Skeletal muscle tissue (tissue), 4 donors: ENCODE data around the gene CPAMD8. TPM values are rescaled to one million over a fixed set of nuclear protein-coding genes. Genes with fewer than 3 reads are reported as not detected.

Experiments
- H3K27ac ChIP-seq: one replicate; pipeline ENCODE4 v1.7.0; 2013; ENCODE audit warnings: mild to moderate bottlenecking, low read depth, low read length, inconsistent platforms
- H3K27me3 ChIP-seq, 3 donors: one replicate each; pipeline ENCODE4 v1.7.0; 2013; ENCODE audit warnings: low read length in 3 of 3; ENCODE audit not compliant: control insufficient read depth in 3 of 3, insufficient read depth in 3 of 3
- H3K36me3 ChIP-seq, 3 donors: one replicate each; pipeline ENCODE4 v1.7.0; 2013; ENCODE audit warnings: low read length in 3 of 3; ENCODE audit not compliant: control insufficient read depth in 3 of 3, insufficient read depth in 3 of 3
- H3K4me1 ChIP-seq, 3 donors: one replicate each; pipeline ENCODE4 v1.7.0; 2013; ENCODE audit warnings: low read length in 3 of 3, mild to moderate bottlenecking in 3 of 3; ENCODE audit not compliant: control insufficient read depth in 3 of 3, insufficient read depth in 3 of 3
- H3K4me3 ChIP-seq, 3 donors: one replicate each; pipeline ENCODE4 v1.7.0; 2013; ENCODE audit warnings: low read length in 3 of 3
- H3K9ac ChIP-seq, 3 donors: one replicate each; pipeline ENCODE4 v1.7.0; 2013; ENCODE audit warnings: low read length in 3 of 3, mild to moderate bottlenecking in 3 of 3, moderate library complexity in 2 of 3, low read depth in 1 of 3
- H3K9me3 ChIP-seq, 3 donors: one replicate each; pipeline ENCODE4 v1.7.0; 2013; ENCODE audit warnings: low read length in 3 of 3; ENCODE audit not compliant: control insufficient read depth in 3 of 3
- total RNA-seq: library from RNA; depleted of rRNA; stranded (reverse); fragments of >200 nt; gene quantifications from one replicate; pipeline ENCODE4 v1.2.3, GENCODE V29; 2014
- donor health status: Osteomylitis.

Gene CPAMD8
- total RNA-seq, 1 donor from 2014 or later: 3.7 TPM

- H3K4me3 ChIP-seq: no peak overlapping the region
- no peaks in the 10 kb centered on the region for H3K4me1 ChIP-seq
- H3K9ac ChIP-seq: no peak overlapping the region
- H3K27me3 ChIP-seq: peaks cover 0 to 3% (median 3%) of the 10 kb centered on the region in 3 donors
- H3K36me3 ChIP-seq: no peaks in the 10 kb centered on the region
- H3K9me3 ChIP-seq: peaks cover 10 to 15% (median 11%) of the 10 kb centered on the region in 3 donors
- no peak overlapping the region for H3K27ac ChIP-seq
Observed at GRCh38 chr19:16930753-16931152, 95.9 kb downstream of the CPAMD8 start.

- Histone ChIP-seq H3K4me3 (no peak overlapping the region), H3K4me1 (no peaks in the 10 kb centered on the region), H3K36me3 (no peaks in the 10 kb centered on the region), H3K27ac (no peak overlapping the region), H3K9ac (no peak overlapping the region), H3K9me3 (peaks cover 4 to 10% (median 9%) of the 10 kb centered on the region in 3 donors), H3K27me3 (peaks cover 0 to 3% (median 3%) of the 10 kb centered on the region in 3 donors)
Observed at GRCh38 chr19:16928916-16929315, 97.7 kb downstream of the CPAMD8 start.

GRCh38 chr19:16928351-16928750 is 98.3 kb downstream of the CPAMD8 start:
- no peak overlapping the region for H3K4me3 ChIP-seq

GRCh38 chr19:16927883-16928282 is 98.7 kb downstream of the CPAMD8 start:
- Histone ChIP-seq H3K9ac (no peak overlapping the region), H3K36me3 (no peaks in the 10 kb centered on the region), H3K27me3 (peaks cover 0 to 3% (median 3%) of the 10 kb centered on the region in 3 donors), H3K4me1 (no peaks in the 10 kb centered on the region), H3K27ac (no peak overlapping the region), H3K9me3 (peaks cover 0 to 9% (median 7%) of the 10 kb centered on the region in 3 donors), H3K4me3 (no peak overlapping the region)

More at GRCh38 chr19:16928351-16928750, 98.3 kb downstream of the CPAMD8 start:
- Histone ChIP-seq H3K27me3 (peaks cover 0 to 3% (median 3%) of the 10 kb centered on the region in 3 donors), H3K4me1 (no peaks in the 10 kb centered on the region), H3K9ac (no peak overlapping the region), H3K9me3 (peaks cover 0 to 9% (median 7%) of the 10 kb centered on the region in 3 donors), H3K27ac (no peak overlapping the region), H3K36me3 (no peaks in the 10 kb centered on the region)

GRCh38 chr19:16922949-16923348 is 103.7 kb downstream of the CPAMD8 start:
- Histone ChIP-seq H3K4me3 (no peak overlapping the region), H3K4me1 (no peaks in the 10 kb centered on the region), H3K9ac (no peak overlapping the region), H3K9me3 (peaks cover 4 to 7% (median 7%) of the 10 kb centered on the region in 3 donors), H3K27ac (no peak overlapping the region), H3K27me3 (peaks cover 0 to 4% (median 3%) of the 10 kb centered on the region in 3 donors), H3K36me3 (no peaks in the 10 kb centered on the region)

GRCh38 chr19:16922592-16922934 is 104.0 kb downstream of the CPAMD8 start:
- Histone ChIP-seq H3K27ac (no peak overlapping the region), H3K9ac (no peak overlapping the region), H3K36me3 (no peaks in the 10 kb centered on the region), H3K4me3 (no peak overlapping the region), H3K9me3 (peaks cover 4 to 7% (median 7%) of the 10 kb centered on the region in 3 donors), H3K4me1 (no peaks in the 10 kb centered on the region), H3K27me3 (peaks cover 0 to 4% (median 3%) of the 10 kb centered on the region in 3 donors)

- Histone ChIP-seq H3K27ac (no peak overlapping the region), H3K36me3 (no peaks in the 10 kb centered on the region), H3K9me3 (peaks cover 4 to 7% (median 5%) of the 10 kb centered on the region in 3 donors), H3K4me1 (no peaks in the 10 kb centered on the region), H3K9ac (no peak overlapping the region), H3K27me3 (peaks cover 0 to 4% (median 3%) of the 10 kb centered on the region in 3 donors), H3K4me3 (no peak overlapping the region)
Observed at GRCh38 chr19:16921766-16922591, 104.6 kb downstream of the CPAMD8 start.

- no peak overlapping the region for H3K9ac ChIP-seq
- H3K4me3 ChIP-seq: no peak overlapping the region
- no peaks in the 10 kb centered on the region for H3K4me1 ChIP-seq
- no peaks in the 10 kb centered on the region for H3K36me3 ChIP-seq
- H3K9me3 ChIP-seq: peaks cover 4 to 9% (median 5%) of the 10 kb centered on the region in 3 donors
- no peak overlapping the region for H3K27ac ChIP-seq
- H3K27me3 ChIP-seq: peaks cover 0 to 4% (median 3%) of the 10 kb centered on the region in 3 donors
Observed at GRCh38 chr19:16920816-16921529, 105.6 kb downstream of the CPAMD8 start.

- H3K27me3 ChIP-seq: peaks cover 0 to 4% (median 3%) of the 10 kb centered on the region in 3 donors
- H3K4me3 ChIP-seq: no peak overlapping the region
- no peaks in the 10 kb centered on the region for H3K36me3 ChIP-seq
- no peak overlapping the region for H3K27ac ChIP-seq
- no peaks in the 10 kb centered on the region for H3K4me1 ChIP-seq
- peaks cover 4 to 13% (median 5%) of the 10 kb centered on the region in 3 donors for H3K9me3 ChIP-seq
- no peak overlapping the region for H3K9ac ChIP-seq
Observed at GRCh38 chr19:16919496-16919895, 107.1 kb downstream of the CPAMD8 start.

- Histone ChIP-seq H3K9ac (no peak overlapping the region), H3K9me3 (peaks cover 13 to 28% (median 15%) of the 10 kb centered on the region in 3 donors), H3K4me3 (no peak overlapping the region), H3K4me1 (no peaks in the 10 kb centered on the region), H3K27ac (no peak overlapping the region), H3K27me3 (peaks cover 0 to 4% (median 3%) of the 10 kb centered on the region in 3 donors), H3K36me3 (no peaks in the 10 kb centered on the region)
Observed at GRCh38 chr19:16917401-16917800, 109.2 kb downstream of the CPAMD8 start.
